A549 (cell line): ENCODE results near the gene RAB29. TPM values are rescaled to one million over a fixed set of nuclear protein-coding genes. Genes with fewer than 3 reads are reported as not detected.

Experiments
- ATAC-seq, 2 experiments: fragments of 200-7000 bp in 1 of 2; fragments of >200 bp in 1 of 2; cut with Nextera tagmentation in 1 of 2; cut with Tn5 transposase in 1 of 2; 3 replicates each; pipeline versions ENCODE4 v1.8.0 to v1.9.1; 2018 to 2020; ENCODE audit warnings: mild to moderate bottlenecking in 1 of 2, moderate library complexity in 1 of 2
- CTCF ChIA-PET: fragments of 300-600 bp; sonication (Branson Sonifier 250); formaldehyde crosslinking; extraction: SDS; loops from one replicate; lab custom pipeline; 2021; ENCODE audit warnings: antibody characterized with exemption, inconsistent platforms; lab: Yijun Ruan, JAX
- POLR2A ChIA-PET: fragments of 350-600 bp; formaldehyde crosslinking; extraction: SDS; loops from one replicate; lab custom pipeline; 2021; ENCODE audit warnings: antibody characterized with exemption, inconsistent platforms; lab: Yijun Ruan, JAX
- DNase-seq, 2 experiments: peaks; one replicate each; pipeline versions ENCODE4 v3.0.0 to v3.0.0-alpha.2; 2011 to 2016; ENCODE audit warnings: low read depth in 1 of 2, low spot score in 1 of 2
- FAIRE-seq: peaks from 2 replicates; lab custom pipeline; 2011; peaks lifted over from hg19 to GRCh38; lab: Jason Lieb, UNC
- H3K27ac ChIP-seq, 2 experiments: fragments of >200 bp; sonication (Bioruptor Twin); formaldehyde crosslinking; 3 replicates each; pipeline ENCODE4 v1.5.1; 2016 to 2017
- H3K4me1 ChIP-seq: fragments of >200 bp; sonication (Bioruptor Twin); formaldehyde crosslinking; 3 replicates; pipeline ENCODE4 v1.6.1; 2016
- H3K4me2 ChIP-seq: fragments of >200 bp; sonication (Bioruptor Twin); formaldehyde crosslinking; 3 replicates; pipeline ENCODE4 v1.6.1; 2016
- H3K4me3 ChIP-seq: fragments of >200 bp; sonication (Bioruptor Twin); formaldehyde crosslinking; 3 replicates; pipeline ENCODE4 v1.5.1; 2016
- H3K9me3 ChIP-seq: fragments of >200 bp; sonication (Bioruptor Twin); formaldehyde crosslinking; 3 replicates; pipeline ENCODE4 v1.6.1; 2016
- BCL3 ChIP-seq: fragments of >200 bp; sonication (Bioruptor Twin); formaldehyde crosslinking; IDR thresholded peaks from 3 replicates; pipeline ENCODE4 v1.6.1; 2016
- BHLHE40 ChIP-seq: IDR thresholded peaks from 2 replicates; pipeline ENCODE4 v1.6.1; 2012; ENCODE audit warnings: low read depth, low read length, inconsistent platforms
- CBX8 ChIP-seq: fragments of 200-600 bp; sonication (generic); IDR thresholded peaks from 2 replicates; pipeline ENCODE4 v1.6.1; 2016
- CHD4 ChIP-seq: fragments of 200-600 bp; sonication (generic); IDR thresholded peaks from 2 replicates; pipeline ENCODE4 v1.6.1; 2016; ENCODE audit warnings: antibody characterized with exemption, mild to moderate bottlenecking, borderline replicate concordance
- CTCF ChIP-seq: fragments of >200 bp; sonication (Bioruptor Twin); formaldehyde crosslinking; IDR thresholded peaks from 3 replicates; pipeline ENCODE4 v1.5.1; 2016
- E2F6 ChIP-seq: IDR thresholded peaks from 2 replicates; pipeline ENCODE4 v1.6.1; 2012; ENCODE audit warnings: low read depth, borderline replicate concordance
- ESRRA ChIP-seq: fragments of 150-350 bp; IDR thresholded peaks from 2 replicates; pipeline ENCODE4 v1.6.1; 2014; ENCODE audit warnings: mild to moderate bottlenecking, low read length, borderline replicate concordance
- GATA3 ChIP-seq: IDR thresholded peaks from 2 replicates; pipeline ENCODE4 v1.6.1; 2012; ENCODE audit warnings: borderline replicate concordance
- HES2 ChIP-seq: fragments of >200 bp; sonication (Bioruptor Twin); formaldehyde crosslinking; IDR thresholded peaks from 2 replicates; pipeline ENCODE4 v1.6.1; 2016
- HEYL ChIP-seq: fragments of 250-450 bp; sonication (Bioruptor Pico); IDR thresholded peaks from 2 replicates; pipeline ENCODE4 v1.8.0; 2021; ENCODE audit warnings: mild to moderate bottlenecking, moderate library complexity
- HOXB5 ChIP-seq: fragments of 250-450 bp; sonication (Bioruptor Pico); IDR thresholded peaks from 2 replicates; pipeline ENCODE4 v1.5.0; 2020; ENCODE audit warnings: mild to moderate bottlenecking, moderate library complexity
- JUN ChIP-seq, 2 experiments: fragments of >200 bp; sonication (Bioruptor Twin); formaldehyde crosslinking; IDR thresholded peaks; 2 replicates in 1 of 2; 3 replicates in 1 of 2; pipeline ENCODE4 v1.6.1; 2016 to 2017
- KDM1A ChIP-seq: fragments of 200-600 bp; sonication (generic); IDR thresholded peaks from 2 replicates; pipeline ENCODE4 v1.6.1; 2016; ENCODE audit warnings: low read depth, mild to moderate bottlenecking
- KDM5A ChIP-seq: fragments of 200-600 bp; sonication (generic); IDR thresholded peaks from 2 replicates; pipeline ENCODE4 v1.6.1; 2016; ENCODE audit warnings: antibody characterized with exemption, mild to moderate bottlenecking
- MAFK ChIP-seq: fragments of 450-650 bp; IDR thresholded peaks from 2 replicates; pipeline ENCODE4 v1.6.1; 2014; ENCODE audit not compliant: partially characterized antibody
- MYC ChIP-seq: IDR thresholded peaks from 2 replicates; pipeline ENCODE4 v1.6.1; 2012; ENCODE audit warnings: mild to moderate bottlenecking, inconsistent platforms, low read length, improper control_type of control experiment, borderline replicate concordance
- PBX3 ChIP-seq: IDR thresholded peaks from 2 replicates; pipeline ENCODE4 v1.6.1; 2012
- POLR2A ChIP-seq: IDR thresholded peaks from 2 replicates; pipeline ENCODE4 v1.6.1; 2012; ENCODE audit warnings: mild to moderate bottlenecking, low read length
- REST ChIP-seq: fragments of 200-600 bp; sonication (generic); IDR thresholded peaks from 2 replicates; pipeline ENCODE4 v1.6.1; 2016; ENCODE audit warnings: antibody characterized with exemption, mild to moderate bottlenecking, moderate library complexity
- RFX5 ChIP-seq: fragments of 450-650 bp; IDR thresholded peaks from 2 replicates; pipeline ENCODE4 v1.7.1; 2014; ENCODE audit warnings: antibody characterized with exemption, mild to moderate bottlenecking, moderate library complexity
- RNF2 ChIP-seq: fragments of 200-600 bp; sonication (generic); IDR thresholded peaks from 2 replicates; pipeline ENCODE4 v1.6.1; 2016; ENCODE audit warnings: low read depth, mild to moderate bottlenecking, antibody characterized with exemption, moderate library complexity, borderline replicate concordance
- SREBF2 ChIP-seq: fragments of 450-650 bp; IDR thresholded peaks from 2 replicates; pipeline ENCODE4 v1.6.1; 2014; ENCODE audit warnings: mild to moderate bottlenecking, moderate library complexity
- TFCP2L1 ChIP-seq: fragments of 250-450 bp; sonication (Bioruptor Pico); IDR thresholded peaks from 2 replicates; pipeline ENCODE4 v1.5.0; 2021; ENCODE audit warnings: mild to moderate bottlenecking
- TP53 ChIP-seq: fragments of 250-450 bp; sonication (Bioruptor Pico); IDR thresholded peaks from 2 replicates; pipeline ENCODE4 v1.5.0; 2021; ENCODE audit warnings: mild to moderate bottlenecking, moderate library complexity
- ZFP36 ChIP-seq: fragments of 450-650 bp; IDR thresholded peaks from 2 replicates; pipeline ENCODE4 v1.6.1; 2014; ENCODE audit warnings: borderline replicate concordance; ENCODE audit not compliant: partially characterized antibody
- ZSCAN20 ChIP-seq: fragments of 250-450 bp; sonication (Bioruptor Pico); IDR thresholded peaks from 2 replicates; pipeline ENCODE4 v1.8.0; 2022; ENCODE audit warnings: mild to moderate bottlenecking, moderate library complexity
- WGBS: methylation state at CpG from one replicate; pipeline ENCODE4 v1.1.6; 2017; ENCODE audit errors: missing lambda C conversion rate; 5-methylcytosine and 5-hydroxymethylcytosine counted together
- polyA plus RNA-seq, 4 experiments: library from polyadenylated mRNA; depleted of rRNA in 3 of 4; stranded (reverse); fragments of >200 nt; fragmentation: RNase III in 1 of 4; extraction: RNeasy Plus Mini Kit Qiagen cat#74134 plus additional on column Dnase treatment in 1 of 4; gene quantifications; 2 replicates in 3 of 4; 3 replicates in 1 of 4; pipeline ENCODE4 v1.2.3, GENCODE V29; 2011 to 2017

Gene RAB29
- polyA plus RNA-seq, 2 of the 4 experiments (the other 2 are of a cell fraction) = 9.8 to 17.9 TPM

- TF ChIP-seq BCL3 = no peak
These were observed 34.2 kb upstream of the RAB29 start (continued) for GRCh38 chr1:205809469-205809868.

GRCh38 chr1:205805082-205805711 lies 29.9 kb upstream of the RAB29 start:
- FAIRE-seq (no peak), ATAC-seq (no peak; a peak in 1 of 6 replicates), DNase-seq (no peak)
- CTCF ChIA-PET = interaction anchor here (1.4 to 11.5 kb wide), 7 partner anchors 10 to 172 kb away, joined by 3 to 120 read pairs (median 6); no protein-coding TSS in a partner anchor
- WGBS = 76% methylated on average over 5 of the region's 5 CpGs
- no peak overlapping the region for H3K27ac ChIP-seq
- no peak overlapping the region for H3K4me3 ChIP-seq
- H3K4me1 ChIP-seq = no peaks in the 10 kb centered on the region
- H3K4me2 ChIP-seq = no peak overlapping the region
- no peaks in the 10 kb centered on the region for H3K9me3 ChIP-seq
- POLR2A ChIA-PET = no interaction called here
- TF ChIP-seq HEYL (CRISPR knock-in tag) (no peak), ZSCAN20 (CRISPR knock-in tag) (no peak), CHD4 (no peak), TP53 (no peak), KDM5A (no peak), CBX8 (no peak), HOXB5 (no peak), ESRRA (no peak), MYC (no peak), RFX5 (no peak), SREBF2 (no peak), RNF2 (no peak), MAFK (no peak)

GRCh38 chr1:205804605-205805004 lies 29.3 kb upstream of the RAB29 start:
- Histone ChIP-seq H3K27ac (no peak overlapping the region), H3K9me3 (no peaks in the 10 kb centered on the region), H3K4me3 (no peak overlapping the region), H3K4me1 (no peaks in the 10 kb centered on the region), H3K4me2 (no peak overlapping the region)
- DNase-seq (no peak), ATAC-seq (no peak), FAIRE-seq (no peak)
- POLR2A ChIA-PET = no interaction called here
- 91% methylated on average over 2 of the region's 2 CpGs for WGBS
- CTCF ChIA-PET = interaction anchor here (1.4 to 11.5 kb wide), 6 partner anchors 10 to 173 kb away, joined by 4 to 120 read pairs (median 6); no protein-coding TSS in a partner anchor
- TF ChIP-seq E2F6 (no peak), JUN (IDR thresholded peaks at IDR 0.05) (no peak), REST (no peak), HES2 (no peak), PBX3 (no peak), POLR2A (no peak), BHLHE40 (no peak), TFCP2L1 (CRISPR knock-in tag) (no peak), CTCF (no peak), GATA3 (no peak), KDM1A (no peak), ZFP36 (no peak)
